Measurements from ENCODE around the gene TP53INP2. TPM values are rescaled to one million over a fixed set of nuclear protein-coding genes. Genes with fewer than 3 reads are reported as not detected.

Gene TP53INP2
- total and polyA plus RNA-seq, 7 experiments from 2014 or later, result 0.04 to 41.4 (median 1.3) TPM

GRCh38 chr20:34705008-34705396, 858 bp downstream of the TP53INP2 start:
- DNase-seq (no peak), ATAC-seq (no peak)
- Histone ChIP-seq H3K27ac (ENCODE audit: low read depth, low read length) (peak overlapping the region; percentile 94), H3K4me3 (ENCODE audit: low read length) (peak overlapping the region; percentile 59), H3K9me3 (ENCODE audit: control insufficient read depth in 2 of 3, low read length in 3 of 3) (no peaks in the 10 kb centered on the region), H3K4me1 (ENCODE audit: control insufficient read depth in 2 of 2, insufficient read depth in 2 of 2, low read length in 2 of 2) (peaks cover 6 to 7% of the 10 kb centered on the region in 2 donors), H3K27me3 (ENCODE audit: control insufficient read depth in 2 of 2, insufficient read depth in 2 of 2, low read length in 2 of 2) (no peaks in the 10 kb centered on the region), H3K36me3 (ENCODE audit: control insufficient read depth in 2 of 3, insufficient read depth in 3 of 3, low read length in 3 of 3) (no peaks in the 10 kb centered on the region)
- peaks cover 0 to 1% (median 0%) of the 10 kb centered on the region in 5 donors for H3K36me3 Mint-ChIP-seq
- peak overlapping the region; percentile 88 to 98 (median 92) for H3K4me3 Mint-ChIP-seq
- H3K9me3 Mint-ChIP-seq, result peaks cover 0 to 8% (median 0%) of the 10 kb centered on the region in 11 donors
- ChIA-PET CTCF (interaction anchor here (0.6 to 3.5 kb wide), 4 partner anchors 65 to 1927 kb away, joined by 3 to 32 read pairs (median 5); no protein-coding TSS in a partner anchor), POLR2A (interaction anchor here (0.7 to 1.0 kb wide), 2 partner anchors 189 to 1038 kb away, joined by 3 read pairs; no protein-coding TSS in a partner anchor)
- H3K27me3 Mint-ChIP-seq, result peaks cover 0 to 25% (median 6%) of the 10 kb centered on the region in 5 donors
- H3K4me1 Mint-ChIP-seq, result peaks cover 15 to 39% (median 25%) of the 10 kb centered on the region in 7 donors
- intact Hi-C loops (cut with micrococcal nuclease), result loop anchor here (5.0 to 10.0 kb wide), 4 partner anchors 120 to 710 kb away; partner anchors contain the start of genes NCOA6 (in 2 of the 2), ITCH (in 1 of the 2), RALY (in 1 of the 2) and TRPC4AP (in 1 of the 2)
- peak overlapping the region; percentile 67 to 100 (median 97) for H3K27ac Mint-ChIP-seq

GRCh38 chr20:34705397-34706301, 1.5 kb downstream of the TP53INP2 start:
- H3K27ac ChIP-seq (ENCODE audit: low read depth, low read length), result peak overlapping the region; percentile 94
- peaks cover 6 to 11% of the 10 kb centered on the region in 2 donors for H3K4me1 ChIP-seq (ENCODE audit: control insufficient read depth in 2 of 2, insufficient read depth in 2 of 2, low read length in 2 of 2)
- DNase-seq (peak in 1 of 9 donors; percentile 32), ATAC-seq (no peak)
- Mint-ChIP-seq H3K27ac (peak overlapping the region; percentile 23 to 100 (median 97)), H3K9me3 (peaks cover 0 to 8% (median 0%) of the 10 kb centered on the region in 11 donors), H3K27me3 (peaks cover 0 to 30% (median 6%) of the 10 kb centered on the region in 5 donors), H3K4me1 (peaks cover 21 to 44% (median 31%) of the 10 kb centered on the region in 7 donors), H3K4me3 (peak overlapping the region; percentile 88 to 98 (median 92)), H3K36me3 (peaks cover 0 to 1% (median 0%) of the 10 kb centered on the region in 5 donors)
- intact Hi-C loops (cut with micrococcal nuclease), result loop anchor here (5.0 to 10.0 kb wide), 4 partner anchors 119 to 711 kb away; partner anchors contain the start of genes NCOA6 (in 2 of the 2), ITCH (in 1 of the 2), RALY (in 1 of the 2) and TRPC4AP (in 1 of the 2)
- peak overlapping the region; percentile 59 for H3K4me3 ChIP-seq (ENCODE audit: low read length)
- ChIA-PET CTCF (interaction anchor here (0.6 to 3.5 kb wide), 4 partner anchors 64 to 1928 kb away, joined by 3 to 32 read pairs (median 4); no protein-coding TSS in a partner anchor), POLR2A (interaction anchor here (0.6 to 0.7 kb wide), 2 partner anchors 167 to 1037 kb away, joined by 3 to 4 read pairs; no protein-coding TSS in a partner anchor)
- H3K27me3 ChIP-seq (ENCODE audit: control insufficient read depth in 2 of 2, insufficient read depth in 2 of 2, low read length in 2 of 2), result no peaks in the 10 kb centered on the region
- H3K9me3 ChIP-seq (ENCODE audit: control insufficient read depth in 2 of 3, low read length in 3 of 3), result no peaks in the 10 kb centered on the region
- no peaks in the 10 kb centered on the region for H3K36me3 ChIP-seq (ENCODE audit: control insufficient read depth in 2 of 3, insufficient read depth in 3 of 3, low read length in 3 of 3)

- Mint-ChIP-seq H3K27me3 (peaks cover 0 to 32% (median 6%) of the 10 kb centered on the region in 5 donors), H3K9me3 (peaks cover 0 to 8% (median 0%) of the 10 kb centered on the region in 11 donors), H3K4me3 (peak overlapping the region in 7 of 10 donors; percentile 3 to 95 (median 31)), H3K27ac (peak overlapping the region in 7 of 9 donors; percentile 9 to 100 (median 97)), H3K4me1 (peaks cover 23 to 46% (median 33%) of the 10 kb centered on the region in 7 donors), H3K36me3 (peaks cover 0 to 1% (median 0%) of the 10 kb centered on the region in 5 donors)
- H3K27ac ChIP-seq (ENCODE audit: low read depth, low read length), result no peak overlapping the region
- H3K4me1 ChIP-seq (ENCODE audit: control insufficient read depth in 2 of 2, insufficient read depth in 2 of 2, low read length in 2 of 2), result peaks cover 6 to 11% of the 10 kb centered on the region in 2 donors
- DNase-seq (no peak), ATAC-seq (no peak)
- no peaks in the 10 kb centered on the region for H3K36me3 ChIP-seq (ENCODE audit: control insufficient read depth in 2 of 3, insufficient read depth in 3 of 3, low read length in 3 of 3)
- no peaks in the 10 kb centered on the region for H3K27me3 ChIP-seq (ENCODE audit: control insufficient read depth in 2 of 2, insufficient read depth in 2 of 2, low read length in 2 of 2)
- CTCF ChIA-PET, result interaction anchor here (0.9 to 3.5 kb wide), 4 partner anchors 17 to 394 kb away, joined by 3 to 32 read pairs (median 10); no protein-coding TSS in a partner anchor
- no peaks in the 10 kb centered on the region for H3K9me3 ChIP-seq (ENCODE audit: control insufficient read depth in 2 of 3, low read length in 3 of 3)
- no peak overlapping the region for H3K4me3 ChIP-seq (ENCODE audit: low read length)
- POLR2A ChIA-PET, result interaction anchor here (0.6 kb wide), 1 partner anchor 168 kb away, joined by 4 read pairs; no protein-coding TSS in a partner anchor
- intact Hi-C loops (cut with micrococcal nuclease), result loop anchor here (5.0 to 10.0 kb wide), 4 partner anchors 118 to 712 kb away; partner anchors contain the start of genes NCOA6 (in 2 of the 2), ITCH (in 1 of the 2), RALY (in 1 of the 2) and TRPC4AP (in 1 of the 2)
Measured at GRCh38 chr20:34706302-34706875, 2.2 kb downstream of the TP53INP2 start.

GRCh38 chr20:34706912-34707784, 3.0 kb downstream of the TP53INP2 start:
- POLR2A ChIA-PET, result interaction anchor here (0.6 to 1.8 kb wide), 3 partner anchors 30 to 182 kb away, joined by 3 to 12 read pairs (median 3); partner anchors contain the start of gene PIGU

DNA sequence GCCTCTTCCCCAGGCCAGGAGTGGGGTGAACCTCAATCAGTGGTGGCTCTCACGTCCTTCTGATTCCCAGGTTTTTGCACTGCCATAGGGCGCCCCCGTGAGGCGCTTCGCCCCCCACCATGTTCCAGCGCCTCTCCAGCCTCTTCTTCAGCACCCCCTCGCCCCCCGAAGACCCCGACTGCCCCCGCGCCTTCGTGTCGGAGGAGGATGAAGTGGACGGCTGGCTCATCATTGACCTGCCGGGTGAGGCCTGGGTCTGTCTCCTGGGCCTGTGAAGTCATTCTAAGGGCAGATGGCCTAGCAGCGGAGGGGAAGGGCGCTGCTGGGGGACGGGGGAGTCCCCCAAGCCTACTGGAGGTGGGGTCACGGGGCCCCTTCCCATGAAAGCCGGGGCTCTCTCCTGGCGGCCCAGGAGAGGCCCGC, 4.5 kb downstream of the TP53INP2 start:
- Histone ChIP-seq H3K4me3 (ENCODE audit: low read length) (peak overlapping the region; percentile 75), H3K27me3 (ENCODE audit: control insufficient read depth in 2 of 2, insufficient read depth in 2 of 2, low read length in 2 of 2) (no peaks in the 10 kb centered on the region), H3K4me1 (ENCODE audit: control insufficient read depth in 2 of 2, insufficient read depth in 2 of 2, low read length in 2 of 2) (peaks cover 6 to 11% of the 10 kb centered on the region in 2 donors), H3K36me3 (ENCODE audit: control insufficient read depth in 2 of 3, insufficient read depth in 3 of 3, low read length in 3 of 3) (peaks cover 0 to 3% (median 0%) of the 10 kb centered on the region in 3 experiments), H3K9me3 (ENCODE audit: control insufficient read depth in 2 of 3, low read length in 3 of 3) (no peaks in the 10 kb centered on the region), H3K27ac (ENCODE audit: low read depth, low read length) (peak overlapping the region; percentile 87)
- ATAC-seq (no peak), DNase-seq (peak in 8 of 9 donors; percentile 40 to 64 (median 58))
- Mint-ChIP-seq H3K9me3 (peaks cover 0 to 6% (median 0%) of the 10 kb centered on the region in 11 donors), H3K27ac (peak overlapping the region; percentile 48 to 96 (median 81)), H3K36me3 (peaks cover 0 to 5% (median 0%) of the 10 kb centered on the region in 5 donors), H3K4me3 (peak overlapping the region; percentile 59 to 95 (median 88)), H3K4me1 (peaks cover 13 to 44% (median 23%) of the 10 kb centered on the region in 7 donors), H3K27me3 (peaks cover 0 to 11% (median 0%) of the 10 kb centered on the region in 5 donors)
- intact Hi-C loops (cut with micrococcal nuclease), result loop anchor here (1.0 to 10.0 kb wide), 12 partner anchors 31 to 714 kb away; partner anchors contain the start of genes MAP1LC3A (in 2 of the 2), NCOA6 (in 2 of the 2), PIGU (in 2 of the 2) and AHCY (in 1 of the 2)
- POLR2A ChIA-PET, result interaction anchor here (0.6 to 1.8 kb wide), 4 partner anchors 31 to 538 kb away, joined by 3 to 12 read pairs (median 4); partner anchors contain the start of gene PIGU
- CTCF ChIA-PET, result interaction anchor here (0.6 to 3.5 kb wide), 7 partner anchors 31 to 396 kb away, joined by 3 to 32 read pairs (median 6); partner anchors contain the start of genes DYNLRB1 and PIGU

More at GRCh38 chr20:34706912-34707784, 3.0 kb downstream of the TP53INP2 start:
- Histone ChIP-seq H3K4me1 (ENCODE audit: control insufficient read depth in 2 of 2, insufficient read depth in 2 of 2, low read length in 2 of 2) (peaks cover 6 to 11% of the 10 kb centered on the region in 2 donors), H3K4me3 (ENCODE audit: low read length) (no peak overlapping the region), H3K9me3 (ENCODE audit: control insufficient read depth in 2 of 3, low read length in 3 of 3) (no peaks in the 10 kb centered on the region), H3K27ac (ENCODE audit: low read depth, low read length) (no peak overlapping the region), H3K27me3 (ENCODE audit: control insufficient read depth in 2 of 2, insufficient read depth in 2 of 2, low read length in 2 of 2) (no peaks in the 10 kb centered on the region), H3K36me3 (ENCODE audit: control insufficient read depth in 2 of 3, insufficient read depth in 3 of 3, low read length in 3 of 3) (no peaks in the 10 kb centered on the region)
- H3K36me3 Mint-ChIP-seq, result peaks cover 0 to 3% (median 0%) of the 10 kb centered on the region in 5 donors
- CTCF ChIA-PET, result interaction anchor here (0.9 to 3.5 kb wide), 8 partner anchors 10 to 395 kb away, joined by 3 to 32 read pairs (median 4); partner anchors contain the start of gene PIGU
- intact Hi-C loops (cut with micrococcal nuclease), result loop anchor here (5.0 to 10.0 kb wide), 4 partner anchors 118 to 712 kb away; partner anchors contain the start of genes NCOA6 (in 2 of the 2), ITCH (in 1 of the 2), RALY (in 1 of the 2) and TRPC4AP (in 1 of the 2)
- peaks cover 0 to 24% (median 2%) of the 10 kb centered on the region in 5 donors for H3K27me3 Mint-ChIP-seq
- peak overlapping the region in 2 of 10 donors; percentile 59 to 63 for H3K4me3 Mint-ChIP-seq
- peaks cover 23 to 47% (median 33%) of the 10 kb centered on the region in 7 donors for H3K4me1 Mint-ChIP-seq
- H3K27ac Mint-ChIP-seq, result peak overlapping the region in 6 of 9 donors; percentile 48 to 100 (median 97)
- DNase-seq (no peak), ATAC-seq (no peak)
- peaks cover 0 to 8% (median 0%) of the 10 kb centered on the region in 11 donors for H3K9me3 Mint-ChIP-seq
